GM21381 (cell line): ENCODE data around the gene GPATCH3.
"Not testable (repeated sequence)": the region's sequence is repeated elsewhere in the genome, so short reads cannot be mapped to it uniquely, and the experiment has no call there.

ENCODE experiments used
- ATAC-seq: cut with Tn5 transposase; IDR thresholded peaks from one replicate; pipeline ENCODE4 v1.9.1; 2021; ENCODE audit warnings: mild to moderate bottlenecking, moderate library complexity; ENCODE audit not compliant: unreplicated experiment

The GPATCH3 gene

DNA sequence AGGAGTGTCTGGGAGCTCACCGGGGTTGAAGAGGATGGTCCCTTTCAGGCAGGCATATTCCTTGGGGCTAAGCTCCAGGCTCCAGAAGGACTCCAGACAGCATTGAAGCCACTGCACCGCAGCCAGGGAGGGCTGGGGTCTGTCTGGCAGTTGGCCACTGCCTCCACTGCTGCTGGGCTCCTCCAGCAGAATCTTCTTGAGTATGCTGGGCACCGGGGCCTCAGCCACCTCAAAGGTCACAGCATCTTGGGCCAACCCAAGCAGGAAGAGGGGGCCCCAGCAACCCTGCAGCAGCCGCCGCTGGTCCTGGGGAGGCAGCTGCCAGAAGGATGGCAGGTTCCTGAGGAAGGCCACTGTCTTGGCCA is 13.1 kb upstream of the GPATCH3 start:
- no peak for ATAC-seq

GRCh38 chr1:26912147-26912490 is 11.9 kb upstream of the GPATCH3 start:
- ATAC-seq, result no peak

DNA sequence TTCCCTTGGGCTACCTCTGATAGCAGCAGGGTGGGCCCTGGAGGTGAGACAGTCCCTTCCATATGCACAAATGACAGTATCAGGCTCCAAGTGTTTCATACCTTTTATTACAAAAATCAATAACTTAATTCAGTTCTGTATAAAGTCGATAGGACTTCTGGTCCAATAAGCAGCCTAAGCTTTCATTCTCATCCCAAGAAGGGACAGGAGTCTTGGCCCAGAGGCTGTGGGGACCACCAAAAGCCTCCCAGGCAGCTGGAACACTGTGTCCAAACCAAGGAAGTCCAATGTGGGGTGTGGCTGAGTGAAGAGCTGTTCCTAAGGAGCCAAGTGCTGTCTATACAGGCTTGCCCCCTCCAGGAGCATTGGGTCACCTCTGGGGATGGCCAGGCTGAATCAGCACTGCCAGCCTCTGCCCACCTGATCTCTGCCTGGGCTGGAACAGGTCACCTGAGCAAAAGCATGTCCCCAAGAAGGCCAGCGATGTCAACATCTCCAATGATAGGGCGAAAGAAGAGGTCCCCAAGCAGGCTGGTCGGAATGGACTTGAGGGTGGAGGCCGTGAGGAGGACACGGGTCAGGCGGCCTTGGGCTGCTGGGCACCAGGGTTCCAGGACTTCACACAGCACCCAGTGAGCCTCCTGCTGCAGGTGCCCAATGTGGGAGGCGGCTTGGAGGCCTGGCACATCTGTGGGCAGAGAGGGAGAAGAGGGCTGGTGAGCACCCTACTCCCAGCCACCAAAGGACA is 11.3 kb upstream of the GPATCH3 start:
- no peak for ATAC-seq

GRCh38 chr1:26910343-26911160 is 10.3 kb upstream of the GPATCH3 start:
- no peak for ATAC-seq

DNA sequence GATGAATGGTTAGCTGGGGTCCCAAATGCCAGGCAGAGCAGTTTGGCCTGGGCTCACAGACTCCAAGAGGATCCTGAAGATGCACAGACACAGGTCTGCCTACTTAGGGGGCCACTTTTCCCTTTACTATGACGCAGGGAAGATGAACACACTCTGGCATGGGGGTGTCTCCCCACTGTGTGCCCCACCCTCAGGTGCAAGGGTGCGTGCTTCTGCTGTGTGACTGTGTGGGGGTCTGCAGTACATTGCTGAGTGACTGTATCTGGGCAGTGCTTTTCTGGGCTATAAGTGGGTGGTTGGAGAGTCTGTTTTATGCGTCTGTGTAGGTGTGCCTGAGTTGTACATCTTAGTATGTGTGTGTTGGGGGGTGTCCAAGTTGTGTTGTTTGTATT is 9.7 kb upstream of the GPATCH3 start:
- ATAC-seq, result no peak

- no peak for ATAC-seq
These were observed 7.0 kb upstream of the GPATCH3 start for GRCh38 chr1:26907071-26907917.

GRCh38 chr1:26900815-26901511 is 696 bp upstream of the GPATCH3 start:
- no peak for ATAC-seq

GRCh38 chr1:26897351-26897750 is 2.9 kb downstream of the GPATCH3 start:
- ATAC-seq, result no peak

DNA sequence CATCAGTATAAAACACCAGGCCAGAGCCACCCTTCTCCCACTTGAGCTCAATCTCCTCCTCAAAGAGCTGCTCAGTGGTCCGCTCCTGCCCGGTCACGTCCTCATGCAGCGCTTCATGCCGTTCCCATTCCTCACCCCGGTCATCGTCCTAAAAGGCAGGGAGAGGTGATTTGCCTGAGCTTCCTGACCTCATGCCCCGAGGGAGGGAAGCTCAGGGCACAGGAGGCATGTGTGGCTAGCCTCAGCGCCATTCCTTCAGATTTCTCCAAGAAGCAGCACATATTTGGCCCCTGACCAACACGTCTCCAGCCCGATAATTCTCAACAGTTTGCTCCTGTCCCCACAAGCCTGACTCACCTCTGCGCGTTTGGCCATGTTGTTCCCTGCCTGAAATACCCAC is 6.0 kb downstream of the GPATCH3 start:
- ATAC-seq, result no peak

- peak; percentile 21 for ATAC-seq
These were observed 9.8 kb downstream of the GPATCH3 start for GRCh38 chr1:26890467-26890796.

DNA sequence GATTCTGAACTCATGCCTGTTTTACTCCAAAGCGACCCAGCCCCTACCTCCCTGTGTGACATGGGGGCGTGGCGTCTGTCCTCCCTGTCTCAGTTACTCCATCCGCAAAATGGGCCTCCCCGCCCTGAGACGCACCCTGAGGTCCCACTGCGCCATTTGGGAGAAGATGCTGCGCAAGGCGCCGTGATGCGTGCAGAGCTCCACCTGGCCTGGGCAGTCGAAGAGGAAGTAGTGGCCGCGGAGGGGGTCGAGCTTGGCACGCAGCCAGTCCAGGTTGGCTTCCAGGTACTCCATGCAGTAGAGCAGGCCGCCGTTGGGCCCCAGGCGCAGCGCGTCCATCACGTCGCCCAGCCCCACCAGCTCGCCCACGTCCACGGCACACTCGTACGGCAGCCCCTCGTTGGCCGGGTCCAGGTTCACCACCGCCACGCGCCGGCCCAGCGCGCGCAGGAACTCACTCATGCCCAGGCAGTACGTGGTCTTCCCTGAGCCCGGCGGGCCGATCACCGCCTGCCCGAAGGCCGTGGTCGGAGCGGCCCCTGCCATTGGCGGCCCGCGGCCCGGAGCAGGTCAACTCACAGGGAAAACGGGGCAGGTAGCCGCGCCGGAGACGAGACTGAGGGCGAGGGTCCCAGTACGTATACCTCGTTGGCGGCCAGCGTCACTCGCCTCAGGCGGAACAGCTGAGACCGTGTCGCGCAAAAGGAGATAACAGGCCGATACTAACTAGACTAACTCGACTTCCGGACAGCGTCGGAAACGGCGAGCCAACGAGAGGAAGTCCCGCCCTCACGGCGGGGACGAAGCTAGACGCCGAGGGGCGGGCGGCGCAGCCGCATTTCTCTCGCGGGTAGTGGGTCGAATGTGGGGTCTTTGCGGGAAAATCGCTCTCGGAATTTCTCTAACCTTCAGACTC is 10.5 kb downstream of the GPATCH3 start, which contains the start of gene GPN2:
Gene GPN2, minus strand, starts transcription at position 733 of the 916 bp plus-strand sequence. Its CDS starts 187 bp downstream, at position 546.
- ATAC-seq, result peak; percentile 85

GRCh38 chr1:26888231-26888630 is 12.0 kb downstream of the GPATCH3 start:
- no peak for ATAC-seq

DNA sequence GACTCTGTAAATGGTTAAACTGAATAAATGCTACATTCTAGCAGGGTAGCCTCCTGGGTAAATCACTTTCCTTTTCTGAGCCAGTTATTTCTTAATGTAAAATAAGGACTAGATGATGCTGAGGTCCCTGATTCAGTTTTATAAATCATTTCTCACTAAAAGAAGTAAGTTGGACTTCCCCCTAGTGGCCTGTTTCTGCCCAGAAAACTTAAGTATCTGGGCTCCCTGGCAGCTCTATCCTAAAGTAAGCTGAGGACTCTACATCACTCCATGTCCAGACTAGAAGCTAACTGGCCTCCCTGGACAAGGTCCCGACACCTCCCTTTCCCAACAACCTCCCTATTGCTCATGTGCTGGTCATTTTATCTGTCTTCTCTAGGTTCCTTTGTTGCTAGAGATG is 13.1 kb downstream of the GPATCH3 start:
- ATAC-seq, result no peak

DNA sequence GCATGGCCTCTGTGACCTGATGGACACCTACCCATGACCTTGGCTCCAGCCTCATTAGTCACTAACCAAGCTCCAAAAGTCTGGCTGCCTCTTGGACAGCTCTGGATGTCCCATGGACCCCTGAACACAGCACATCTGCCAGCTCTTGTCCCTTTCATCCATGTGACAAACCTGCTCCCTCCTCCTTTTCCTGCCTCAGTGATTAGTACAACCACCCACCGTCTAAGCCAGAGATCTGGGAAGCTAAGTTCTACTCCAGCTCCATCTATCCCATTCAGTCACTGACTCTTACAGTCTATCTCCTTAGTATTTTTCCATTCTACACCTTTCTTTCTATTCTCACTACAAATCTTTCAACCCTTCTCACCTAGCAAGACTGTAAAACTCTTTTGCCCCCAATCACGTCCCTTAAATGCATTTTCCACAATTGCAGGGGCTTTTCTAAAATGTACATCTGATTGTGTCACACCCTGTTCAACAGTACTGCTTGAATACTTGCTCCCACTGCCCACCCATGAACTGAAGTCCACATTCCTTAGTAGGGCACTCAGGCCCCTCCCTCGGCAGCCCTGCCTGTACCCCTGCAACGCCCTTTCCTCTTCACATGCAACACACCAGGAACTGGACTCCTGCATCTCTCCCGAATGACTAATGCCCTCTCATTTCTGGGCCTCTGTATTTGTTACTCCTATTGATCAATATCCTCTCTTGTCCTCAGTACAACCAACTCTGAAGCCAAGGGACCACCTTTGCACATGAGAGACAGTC is 17.4 kb downstream of the GPATCH3 start:
- no peak for ATAC-seq

GRCh38 chr1:26881611-26882010 is 18.7 kb downstream of the GPATCH3 start:
- not testable (repeated sequence) for ATAC-seq

DNA sequence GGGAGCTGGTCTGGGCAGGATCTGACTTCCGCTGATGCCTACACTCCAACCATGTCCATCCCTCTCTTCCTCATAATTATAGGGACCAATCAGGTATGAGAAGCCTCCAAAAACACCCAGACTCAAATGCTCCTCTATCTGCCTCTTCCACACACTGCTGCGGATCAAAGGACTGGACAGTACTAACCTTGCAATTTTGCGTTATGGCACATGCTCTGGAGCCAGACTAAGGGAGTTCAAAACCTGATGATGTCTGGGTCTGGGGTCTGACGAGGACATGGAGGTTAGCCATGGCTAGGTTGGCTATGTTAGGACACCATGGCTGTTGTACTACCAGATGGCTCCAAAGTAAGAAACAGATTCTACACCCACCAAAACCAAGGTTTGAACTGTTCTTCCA is 20.5 kb downstream of the GPATCH3 start:
- no peak for ATAC-seq

DNA sequence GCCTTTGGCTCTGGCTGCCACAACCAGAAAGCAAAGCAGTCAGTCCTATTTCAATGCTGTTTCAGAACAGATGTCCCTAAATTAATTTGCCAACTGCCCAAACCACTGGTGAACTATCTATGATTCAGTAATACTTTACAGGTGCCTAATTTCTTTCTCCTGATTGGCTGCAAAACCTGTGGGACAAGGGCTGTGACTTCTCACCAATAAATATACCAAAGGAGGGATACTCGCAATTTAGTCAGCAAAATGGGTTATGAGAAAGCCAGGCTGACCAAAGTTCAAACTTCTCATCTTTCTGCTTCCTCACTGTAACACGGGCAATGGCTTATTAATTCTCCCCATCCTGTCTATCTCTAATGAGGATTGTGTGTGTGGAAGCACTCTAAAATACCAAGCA is 22.9 kb downstream of the GPATCH3 start:
- ATAC-seq, result no peak

DNA sequence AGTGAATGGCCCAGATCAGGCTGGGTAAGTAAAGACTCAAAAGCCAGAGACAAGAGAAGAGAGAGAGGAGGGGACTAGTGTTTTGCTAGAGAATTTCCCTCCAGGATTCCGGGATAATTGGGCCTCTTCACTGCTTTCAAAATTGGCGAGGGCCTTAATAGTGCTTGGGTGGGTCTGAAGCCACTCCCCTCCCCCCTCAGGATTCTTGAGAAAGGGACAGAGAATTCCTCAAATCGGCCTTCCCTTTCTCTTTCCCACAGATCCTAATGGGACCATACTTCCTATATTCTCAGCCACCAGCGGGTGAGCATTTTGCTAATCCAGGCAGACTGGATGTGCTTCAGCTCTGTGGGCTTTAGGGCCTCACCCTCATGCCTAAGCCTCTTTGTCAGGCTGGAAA is 25.4 kb downstream of the GPATCH3 start:
- no peak for ATAC-seq

DNA sequence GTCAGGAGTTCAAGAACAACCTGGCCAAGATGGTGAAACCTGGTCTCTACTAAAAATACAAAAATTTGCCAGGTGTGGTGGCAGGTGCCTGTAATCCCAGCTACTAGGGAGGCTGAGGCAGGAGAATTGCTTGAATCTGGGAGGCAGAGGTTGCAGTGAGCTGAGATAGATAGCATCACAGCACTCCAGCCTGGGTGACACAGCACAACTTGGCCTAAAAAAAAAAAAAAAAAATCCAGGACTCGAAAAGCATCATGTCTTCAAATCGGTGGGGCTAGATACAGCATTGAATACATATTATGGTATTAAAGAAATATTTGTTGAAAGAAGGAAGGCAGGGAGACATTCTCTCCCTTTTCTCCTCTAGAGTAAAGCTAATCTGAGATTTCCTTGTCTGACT is 27.2 kb downstream of the GPATCH3 start:
- ATAC-seq, result not testable (repeated sequence)
